SH-SY5Y (cell line): ENCODE data around the gene SDK1.

Experiments
- GATA2 ChIP-seq: IDR thresholded peaks from 2 replicates; pipeline ENCODE4 v1.6.1; 2011; ENCODE audit warnings: mild to moderate bottlenecking, low read depth, low read length
- GATA3 ChIP-seq: IDR thresholded peaks from 2 replicates; pipeline ENCODE4 v1.6.1; 2011; ENCODE audit warnings: low read depth, mild to moderate bottlenecking, low read length, moderate library complexity

DNA sequence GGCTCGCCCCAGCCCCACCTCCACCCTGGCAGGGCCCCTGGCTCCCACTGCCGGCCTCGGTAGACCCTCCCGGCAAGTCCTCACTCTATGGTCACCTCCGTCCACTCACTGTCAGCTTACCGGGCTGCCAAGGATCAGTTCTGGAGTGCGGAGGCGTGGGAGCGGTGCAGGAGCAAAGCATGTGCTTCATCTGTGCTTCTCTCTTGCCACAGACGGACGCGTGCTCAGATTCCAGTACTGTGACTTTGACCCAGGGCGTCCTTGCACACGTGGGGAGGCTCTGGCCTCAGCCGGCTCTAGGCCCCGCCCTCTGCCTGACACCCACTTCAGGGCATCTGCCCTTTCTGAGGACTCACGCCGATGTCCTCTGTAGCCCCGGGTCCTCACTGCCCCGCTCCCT, 833.6 kb downstream of the SDK1 start:
- TF ChIP-seq GATA3 = no peak
- TF ChIP-seq GATA2 = no peak
